ENCODE measurements around the gene NIPSNAP2.

- TF ChIP-seq CTCF (conservative IDR thresholded peaks at IDR 0.05; ENCODE audit: low read length) (no peak), EZH2phosphoT487 (IDR thresholded peaks at IDR 0.05; ENCODE audit: borderline replicate concordance, low read depth, low read length) (no peak)
Observed at GRCh38 chr7:55970561-55970960, 6.2 kb downstream of the NIPSNAP2 start.
